PC-3 (cell line): ENCODE results near the gene FSD1. TPM values are rescaled to one million over a fixed set of nuclear protein-coding genes. Genes with fewer than 3 reads are reported as not detected.

Experiments
- ATAC-seq: fragments of 200-7000 bp; cut with Tn5 transposase; 2 replicates; pipeline ENCODE4 v1.9.1; 2020; ENCODE audit warnings: mild to moderate bottlenecking, moderate library complexity
- BruUV-seq: library from RNA; stranded (reverse); fragments of 400-500 nt; replicated peaks from 2 replicates; lab custom pipeline; 2021; lab: Mats Ljungman, UMichigan
- CTCF ChIA-PET: fragments of 300-600 bp; sonication (Branson Sonifier 250); formaldehyde crosslinking; loops from one replicate; lab custom pipeline; 2022; ENCODE audit warnings: antibody characterized with exemption; lab: Charles Lee
- POLR2A ChIA-PET: fragments of 300-600 bp; sonication (Branson Sonifier 250); formaldehyde crosslinking; loops from one replicate; lab custom pipeline; 2022; ENCODE audit warnings: antibody characterized with exemption; ENCODE audit not compliant: unreplicated experiment; lab: Charles Lee
- DNase-seq: peaks from one replicate; pipeline ENCODE4 v3.0.0-alpha.2; 2015
- H2AFZ ChIP-seq: fragments of 300-600 bp; sonication (generic); 2 replicates; pipeline ENCODE4 v1.6.0; 2016; ENCODE audit warnings: antibody characterized with exemption, low read length
- H3F3A ChIP-seq: fragments of 300-600 bp; sonication (generic); one replicate; pipeline ENCODE4 v1.6.0; 2017; ENCODE audit warnings: antibody characterized with exemption, low read length, control low read depth, mild to moderate bottlenecking; ENCODE audit not compliant: unreplicated experiment
- H3K27ac ChIP-seq: fragments of 300-600 bp; sonication (generic); 2 replicates; pipeline ENCODE4 v1.5.1; 2016; ENCODE audit warnings: mild to moderate bottlenecking, low read length
- H3K27me3 ChIP-seq: fragments of 300-600 bp; sonication (generic); 2 replicates; pipeline ENCODE4 v1.6.1; 2016; ENCODE audit warnings: low read length, mixed read lengths
- H3K36me3 ChIP-seq: fragments of 300-600 bp; sonication (generic); 2 replicates; pipeline ENCODE4 v1.6.1; 2016; ENCODE audit warnings: low read depth, mixed run types, low read length, mixed read lengths
- H3K4me1 ChIP-seq: fragments of 300-600 bp; sonication (generic); 2 replicates; pipeline ENCODE4 v1.5.1; 2016; ENCODE audit warnings: low read length; ENCODE audit not compliant: insufficient read depth
- H3K4me2 ChIP-seq: fragments of 300-600 bp; sonication (generic); 2 replicates; pipeline ENCODE4 v1.6.0; 2016; ENCODE audit warnings: low read length
- H3K4me3 ChIP-seq: fragments of 300-600 bp; sonication (generic); 2 replicates; pipeline ENCODE4 v1.5.1; 2016; ENCODE audit warnings: mild to moderate bottlenecking, low read length, mixed read lengths
- H3K79me2 ChIP-seq: fragments of 300-600 bp; sonication (generic); 2 replicates; pipeline ENCODE4 v1.6.1; 2017; ENCODE audit warnings: low read length, mixed read lengths
- H3K9ac ChIP-seq: fragments of 300-600 bp; sonication (generic); 2 replicates; pipeline ENCODE4 v1.6.0; 2016; ENCODE audit warnings: mild to moderate bottlenecking, low read length
- H3K9me2 ChIP-seq: fragments of 300-600 bp; sonication (generic); replicated peaks from 2 replicates; pipeline ENCODE4 v1.6.1; 2016; ENCODE audit warnings: mixed run types, low read length, mixed read lengths
- H3K9me3 ChIP-seq: fragments of 300-600 bp; sonication (generic); 2 replicates; pipeline ENCODE4 v1.6.1; 2016; ENCODE audit warnings: low read length, mixed read lengths
- H4K20me1 ChIP-seq: fragments of 300-600 bp; sonication (generic); 2 replicates; pipeline ENCODE4 v1.6.1; 2016; ENCODE audit warnings: low read length, mixed read lengths
- CTCF ChIP-seq: fragments of 300-600 bp; sonication (generic); conservative IDR thresholded peaks from 2 replicates; pipeline ENCODE4 v1.5.1; 2017; ENCODE audit warnings: antibody characterized with exemption, low read depth, mild to moderate bottlenecking, low read length
- EZH2 ChIP-seq: fragments of 300-600 bp; sonication (generic); IDR thresholded peaks from one replicate; pipeline ENCODE4 v1.6.1; 2017; ENCODE audit warnings: antibody characterized with exemption, mild to moderate bottlenecking, low read length; ENCODE audit not compliant: unreplicated experiment
- EZH2phosphoT487 ChIP-seq: fragments of 300-600 bp; sonication (generic); IDR thresholded peaks from 2 replicates; pipeline ENCODE4 v1.6.1; 2018; ENCODE audit warnings: mild to moderate bottlenecking, antibody characterized with exemption, low read length, borderline replicate concordance
- intact Hi-C: fragments of 100-400 bp; cut with micrococcal nuclease; formaldehyde crosslinking; loops from 2 replicates; pipeline ENCODE4 v1.9.0; 2023
- total RNA-seq: library from RNA; depleted of rRNA; stranded (reverse); fragments of >200 nt; gene quantifications from 2 replicates; pipeline ENCODE4 v1.2.3, GENCODE V29; 2014

Gene FSD1
- total RNA-seq, 1 experiment from 2014 or later = 8.7 TPM

- no peaks in the 10 kb centered on the region for H3K27me3 ChIP-seq
- H4K20me1 ChIP-seq = no peaks in the 10 kb centered on the region
- no peak overlapping the region for H3K4me2 ChIP-seq
- ChIA-PET CTCF (no interaction called here), POLR2A (no interaction called here)
- intact Hi-C loops = no loop called here
- H3K9me3 ChIP-seq = no peaks in the 10 kb centered on the region
- no peaks in the 10 kb centered on the region for H3K36me3 ChIP-seq
- no peak overlapping the region for H3K9ac ChIP-seq
- H3K9me2 ChIP-seq = no peaks in the 10 kb centered on the region
- no peaks in the 10 kb centered on the region for H3K79me2 ChIP-seq
- TF ChIP-seq EZH2 (no peak), EZH2phosphoT487 (no peak), CTCF (no peak)
- no peak overlapping the region for H3K4me3 ChIP-seq
- BruUV-seq = no TSS peak
- ATAC-seq (no peak), DNase-seq (no peak)
- no peak overlapping the region for H3K27ac ChIP-seq
- no peaks in the 10 kb centered on the region for H3F3A ChIP-seq
- no peaks in the 10 kb centered on the region for H3K4me1 ChIP-seq
- no peak overlapping the region for H2AFZ ChIP-seq
Observed at GRCh38 chr19:4323692-4324091, 19.3 kb downstream of the FSD1 start.

- H3K36me3 ChIP-seq = no peaks in the 10 kb centered on the region
- no peak for ATAC-seq
- H3F3A ChIP-seq = no peaks in the 10 kb centered on the region
- no peaks in the 10 kb centered on the region for H3K9me3 ChIP-seq
- no peak overlapping the region for H3K27ac ChIP-seq
- H4K20me1 ChIP-seq = no peaks in the 10 kb centered on the region
- BruUV-seq = no TSS peak
- no peak for TF ChIP-seq EZH2phosphoT487
- no peak for TF ChIP-seq EZH2
- TF ChIP-seq CTCF = no peak
- POLR2A ChIA-PET = no interaction called here
- no peak overlapping the region for H3K4me2 ChIP-seq
- H3K79me2 ChIP-seq = no peaks in the 10 kb centered on the region
- H3K9ac ChIP-seq = no peak overlapping the region
- no peak overlapping the region for H2AFZ ChIP-seq
- no peak for DNase-seq
- no peak overlapping the region for H3K4me3 ChIP-seq
- H3K9me2 ChIP-seq = no peaks in the 10 kb centered on the region
- intact Hi-C loops = no loop called here
- H3K27me3 ChIP-seq = no peaks in the 10 kb centered on the region
- no peaks in the 10 kb centered on the region for H3K4me1 ChIP-seq
- CTCF ChIA-PET = no interaction called here
Observed at GRCh38 chr19:4324228-4324627, 19.8 kb downstream of the FSD1 start.

- no peak for DNase-seq
- H3K79me2 ChIP-seq = no peaks in the 10 kb centered on the region
- no peaks in the 10 kb centered on the region for H3K4me1 ChIP-seq
- no peaks in the 10 kb centered on the region for H3F3A ChIP-seq
- no peak for ATAC-seq
- H3K9me2 ChIP-seq = no peaks in the 10 kb centered on the region
- H3K4me2 ChIP-seq = no peak overlapping the region
- no peaks in the 10 kb centered on the region for H4K20me1 ChIP-seq
- H2AFZ ChIP-seq = no peak overlapping the region
- no peak overlapping the region for H3K4me3 ChIP-seq
- TF ChIP-seq CTCF (no peak), EZH2 (no peak), EZH2phosphoT487 (no peak)
- H3K36me3 ChIP-seq = no peaks in the 10 kb centered on the region
- H3K27ac ChIP-seq = no peak overlapping the region
- intact Hi-C loops = no loop called here
- no TSS peak for BruUV-seq
- no peaks in the 10 kb centered on the region for H3K27me3 ChIP-seq
- CTCF ChIA-PET = no interaction called here
- POLR2A ChIA-PET = no interaction called here
- H3K9me3 ChIP-seq = no peaks in the 10 kb centered on the region
- H3K9ac ChIP-seq = no peak overlapping the region
Observed at GRCh38 chr19:4326215-4326836, 21.9 kb downstream of the FSD1 start.
